Mesenchymal stem cell (in vitro differentiated cells and primary cell): ENCODE data around the gene TNFRSF25.

ENCODE experiments used
- DNase-seq: peaks from one replicate; pipeline ENCODE4 v3.0.0-alpha.2; 2013
- H2AFZ ChIP-seq: one replicate; pipeline ENCODE4 v1.6.1; 2013; ENCODE audit warnings: low read depth, mild to moderate bottlenecking, control low read depth, inconsistent platforms, low read length, moderate library complexity
- H2AK5ac ChIP-seq: 2 replicates; pipeline ENCODE4 v1.6.1; 2013; ENCODE audit warnings: low read length, moderate library complexity, mild to moderate bottlenecking, inconsistent platforms; ENCODE audit not compliant: severe bottlenecking
- H2BK120ac ChIP-seq: one replicate; pipeline ENCODE4 v1.6.1; 2013; ENCODE audit warnings: low read depth, mild to moderate bottlenecking, inconsistent platforms, low read length, moderate library complexity
- H2BK12ac ChIP-seq, 2 experiments: one replicate each; pipeline ENCODE4 v1.6.1; 2013; ENCODE audit warnings: inconsistent platforms in 2 of 2, low read length in 2 of 2, mild to moderate bottlenecking in 2 of 2, moderate library complexity in 2 of 2, control low read depth in 1 of 2
- H2BK15ac ChIP-seq: one replicate; pipeline ENCODE4 v1.6.1; 2013; ENCODE audit warnings: mild to moderate bottlenecking, low read depth, inconsistent platforms; ENCODE audit not compliant: poor library complexity, severe bottlenecking
- H2BK5ac ChIP-seq: 2 replicates; pipeline ENCODE4 v1.6.1; 2013; ENCODE audit warnings: low read depth, mild to moderate bottlenecking, low read length, control low read depth, inconsistent platforms; ENCODE audit not compliant: poor library complexity, severe bottlenecking
- H3K14ac ChIP-seq, 2 experiments: one replicate each; pipeline ENCODE4 v1.6.1; 2013; ENCODE audit warnings: inconsistent platforms in 2 of 2, low read length in 2 of 2, control low read depth in 1 of 2, mild to moderate bottlenecking in 1 of 2, moderate library complexity in 1 of 2
- H3K18ac ChIP-seq, 2 experiments: one replicate each; pipeline ENCODE4 v1.6.1; 2013; ENCODE audit warnings: inconsistent platforms in 2 of 2, low read length in 2 of 2, control low read depth in 1 of 2, low read depth in 1 of 2, mild to moderate bottlenecking in 1 of 2
- H3K23ac ChIP-seq, 2 experiments: one replicate each; pipeline ENCODE4 v1.6.1; 2013; ENCODE audit warnings: inconsistent platforms in 2 of 2, low read length in 2 of 2, mild to moderate bottlenecking in 2 of 2, moderate library complexity in 2 of 2, control low read depth in 1 of 2
- H3K27ac ChIP-seq: 2 replicates; pipeline ENCODE4 v1.5.1; 2013; ENCODE audit warnings: mild to moderate bottlenecking, moderate library complexity, low read length, control low read depth, inconsistent platforms; ENCODE audit not compliant: poor library complexity, severe bottlenecking
- H3K27me3 ChIP-seq, 2 experiments: 2 replicates each; pipeline versions ENCODE4 v1.6.1 to v1.7.0; 2013; ENCODE audit warnings: low read length in 2 of 2, mild to moderate bottlenecking in 2 of 2, moderate library complexity in 2 of 2, control low read depth in 1 of 2, inconsistent platforms in 1 of 2; ENCODE audit not compliant: control insufficient read depth in 1 of 2, insufficient read depth in 1 of 2
- H3K36me3 ChIP-seq, 2 experiments: 2 replicates each; pipeline versions ENCODE4 v1.6.1 to v1.7.0; 2013; ENCODE audit warnings: low read length in 2 of 2, control low read depth in 1 of 2, inconsistent platforms in 1 of 2, low read depth in 1 of 2, mild to moderate bottlenecking in 1 of 2; ENCODE audit not compliant: insufficient read depth in 2 of 2, control insufficient read depth in 1 of 2
- H3K4ac ChIP-seq, 2 experiments: one replicate each; pipeline ENCODE4 v1.6.1; 2013; ENCODE audit warnings: inconsistent platforms in 2 of 2, low read length in 2 of 2, mild to moderate bottlenecking in 2 of 2, moderate library complexity in 2 of 2, control low read depth in 1 of 2, low read depth in 1 of 2
- H3K4me1 ChIP-seq: 2 replicates; pipeline ENCODE4 v1.6.1; 2013; ENCODE audit warnings: low read depth, low read length, control low read depth; ENCODE audit not compliant: control insufficient read depth, insufficient read depth
- H3K4me2 ChIP-seq: 2 replicates; pipeline ENCODE4 v1.6.1; 2013; ENCODE audit warnings: low read length, mild to moderate bottlenecking, inconsistent platforms; ENCODE audit not compliant: poor library complexity, severe bottlenecking
- H3K4me3 ChIP-seq, 2 experiments: 2 replicates each; pipeline versions ENCODE4 v1.5.1 to v1.7.0; 2013; ENCODE audit warnings: low read length in 2 of 2, mild to moderate bottlenecking in 2 of 2, control low read depth in 1 of 2, low read depth in 1 of 2; ENCODE audit not compliant: insufficient read depth in 1 of 2
- H3K79me1 ChIP-seq: replicated peaks from 2 replicates; pipeline ENCODE4 v1.6.1; 2013; ENCODE audit warnings: mild to moderate bottlenecking, control low read depth, low read length, inconsistent platforms; ENCODE audit not compliant: poor library complexity, severe bottlenecking
- H3K9ac ChIP-seq: 2 replicates; pipeline ENCODE4 v1.7.0; 2013; ENCODE audit warnings: mild to moderate bottlenecking, low read length, moderate library complexity
- H3K9me3 ChIP-seq: 2 replicates; pipeline ENCODE4 v1.7.0; 2013; ENCODE audit warnings: mild to moderate bottlenecking, low read length; ENCODE audit not compliant: control insufficient read depth
- H4K8ac ChIP-seq: one replicate; pipeline ENCODE4 v1.6.1; 2013; ENCODE audit warnings: inconsistent platforms, mild to moderate bottlenecking, low read length, moderate library complexity
- H4K91ac ChIP-seq: one replicate; pipeline ENCODE4 v1.6.1; 2013; ENCODE audit warnings: mild to moderate bottlenecking, low read length, inconsistent platforms
- WGBS: methylation state at CpG from one replicate; pipeline ENCODE4 v1.1.7; 2013; ENCODE audit warnings: mixed read lengths; 5-methylcytosine and 5-hydroxymethylcytosine counted together

The TNFRSF25 gene

GRCh38 chr1:6423321-6423999 is 42.5 kb downstream of the TNFRSF25 start:
- Histone ChIP-seq H3K79me1 (no peaks in the 10 kb centered on the region), H3K18ac (no peak overlapping the region), H3K9me3 (no peaks in the 10 kb centered on the region), H3K9ac (no peak overlapping the region), H4K8ac (no peak overlapping the region), H2BK15ac (no peak overlapping the region), H3K4me2 (no peak overlapping the region), H3K14ac (no peak overlapping the region), H3K4ac (no peak overlapping the region), H2AK5ac (no peak overlapping the region), H2BK120ac (no peak overlapping the region), H3K36me3 (peaks cover 0 to 3% of the 10 kb centered on the region in 2 experiments), H3K23ac (no peak overlapping the region), H2BK12ac (no peak overlapping the region), H3K27me3 (peaks cover 77 to 87% of the 10 kb centered on the region in 2 experiments), H2BK5ac (no peak overlapping the region), H3K4me1 (peaks cover 42% of the 10 kb centered on the region), H3K27ac (no peak overlapping the region), H3K4me3 (no peak overlapping the region), H4K91ac (no peak overlapping the region), H2AFZ (no peak overlapping the region)
- no peak for DNase-seq
- WGBS, result 21% methylated on average over 22 of the region's 24 CpGs

GRCh38 chr1:6421266-6421665 is 44.7 kb downstream of the TNFRSF25 start:
- WGBS, result 53% methylated on average over 4 of the region's 4 CpGs
- H3K27ac ChIP-seq, result no peak overlapping the region
- H3K27me3 ChIP-seq, result peaks cover 83 to 89% of the 10 kb centered on the region in 2 experiments
- no peak overlapping the region for H3K4me2 ChIP-seq
- no peaks in the 10 kb centered on the region for H3K79me1 ChIP-seq
- H3K36me3 ChIP-seq, result peaks cover 0 to 3% of the 10 kb centered on the region in 2 experiments
- H3K4ac ChIP-seq, result no peak overlapping the region
- H3K4me1 ChIP-seq, result peaks cover 38% of the 10 kb centered on the region
- H3K9me3 ChIP-seq, result no peaks in the 10 kb centered on the region
- DNase-seq, result no peak
- no peak overlapping the region for H3K14ac ChIP-seq
- H3K18ac ChIP-seq, result no peak overlapping the region
- H3K4me3 ChIP-seq, result no peak overlapping the region
- H4K8ac ChIP-seq, result no peak overlapping the region
- no peak overlapping the region for H2BK12ac ChIP-seq
- no peak overlapping the region for H2BK120ac ChIP-seq
- H3K9ac ChIP-seq, result no peak overlapping the region
- no peak overlapping the region for H2AK5ac ChIP-seq
- no peak overlapping the region for H3K23ac ChIP-seq
- H4K91ac ChIP-seq, result no peak overlapping the region
- no peak overlapping the region for H2BK15ac ChIP-seq
- no peak overlapping the region for H2AFZ ChIP-seq
- no peak overlapping the region for H2BK5ac ChIP-seq

- WGBS, result 13% methylated on average over 41 of the region's 44 CpGs
Observed at GRCh38 chr1:6420454-6421042, 45.4 kb downstream of the TNFRSF25 start.

GRCh38 chr1:6419804-6420453 is 46.0 kb downstream of the TNFRSF25 start, which contains the start of gene HES2:
Gene HES2, minus strand, starts transcription at chr1:6419919. Its CDS starts 99 bp downstream, at chr1:6419820.
- Histone ChIP-seq H3K27me3 (peaks cover 80 to 89% of the 10 kb centered on the region in 2 experiments), H3K14ac (no peak within 1 kb of the TSS), H3K4me2 (peak within 1 kb of the TSS; percentile 61), H2AK5ac (no peak within 1 kb of the TSS), H3K27ac (no peak within 1 kb of the TSS), H3K9me3 (no peaks in the 10 kb centered on the region), H2BK120ac (no peak within 1 kb of the TSS), H2BK12ac (no peak within 1 kb of the TSS), H3K4ac (no peak within 1 kb of the TSS), H3K4me1 (peaks cover 36% of the 10 kb centered on the region), H3K23ac (peak within 1 kb of the TSS in 1 of 2 experiments; percentile 80), H3K4me3 (peak within 1 kb of the TSS; percentile 13 to 45), H2AFZ (no peak within 1 kb of the TSS), H4K8ac (no peak within 1 kb of the TSS), H3K18ac (no peak within 1 kb of the TSS), H3K36me3 (peaks cover 0 to under 1% of the 10 kb centered on the region in 2 experiments), H3K79me1 (no peaks in the 10 kb centered on the region), H4K91ac (no peak within 1 kb of the TSS), H2BK5ac (no peak within 1 kb of the TSS), H2BK15ac (no peak within 1 kb of the TSS), H3K9ac (no peak within 1 kb of the TSS)
- 2% methylated on average over 57 of the region's 62 CpGs for WGBS
- DNase-seq, result no peak

More at GRCh38 chr1:6420454-6421042, 45.4 kb downstream of the TNFRSF25 start:
- no peak overlapping the region for H3K4ac ChIP-seq
- no peaks in the 10 kb centered on the region for H3K9me3 ChIP-seq
- no peak overlapping the region for H2BK120ac ChIP-seq
- no peak overlapping the region for H3K4me2 ChIP-seq
- H3K4me1 ChIP-seq, result peaks cover 38% of the 10 kb centered on the region
- H3K27ac ChIP-seq, result no peak overlapping the region
- H3K9ac ChIP-seq, result no peak overlapping the region
- no peak overlapping the region for H3K14ac ChIP-seq
- no peak overlapping the region for H4K8ac ChIP-seq
- peak overlapping the region in 1 of 2 experiments; percentile 13 for H3K4me3 ChIP-seq
- no peak for DNase-seq
- H4K91ac ChIP-seq, result no peak overlapping the region
- no peak overlapping the region for H3K18ac ChIP-seq
- H2AFZ ChIP-seq, result no peak overlapping the region
- H3K79me1 ChIP-seq, result no peaks in the 10 kb centered on the region
- H3K27me3 ChIP-seq, result peaks cover 83 to 89% of the 10 kb centered on the region in 2 experiments
- no peak overlapping the region for H2BK15ac ChIP-seq
- peaks cover 0 to 3% of the 10 kb centered on the region in 2 experiments for H3K36me3 ChIP-seq
- H2BK5ac ChIP-seq, result no peak overlapping the region
- no peak overlapping the region for H3K23ac ChIP-seq
- H2AK5ac ChIP-seq, result no peak overlapping the region
- H2BK12ac ChIP-seq, result no peak overlapping the region
